Heart right ventricle (tissue), 16 donors: ENCODE results near the gene TAP2. TPM values are rescaled to one million over a fixed set of nuclear protein-coding genes. Genes with fewer than 3 reads are reported as not detected.

ENCODE experiments used
- ATAC-seq, 8 donors: fragments of 200-7000 bp; cut with Tn5 transposase; one replicate each; pipeline ENCODE4 v1.9.1; 2020; ENCODE audit warnings: mild to moderate bottlenecking in 8 of 8, moderate library complexity in 8 of 8, moderate number of reproducible peaks in 1 of 8
- DNase-seq, 2 donors: peaks; one replicate each; pipeline ENCODE4 v3.0.0-alpha.2; 2020
- H3K27ac ChIP-seq, 10 donors: fragments of 200-600 bp; sonication (generic) in 2 of 10; one replicate each; pipeline versions ENCODE4 v1.5.0 to v1.8.0; 2020 to 2022; ENCODE audit warnings: mild to moderate bottlenecking in 3 of 10
- H3K27me3 ChIP-seq, 7 donors: fragments of 200-600 bp; one replicate each; pipeline ENCODE4 v1.8.0; 2021 to 2022; ENCODE audit warnings: mild to moderate bottlenecking in 2 of 7
- H3K36me3 ChIP-seq, 9 donors: fragments of 200-600 bp; sonication (generic) in 1 of 9; one replicate each; pipeline versions ENCODE4 v1.5.0 to v1.8.0; 2020 to 2022; ENCODE audit warnings: mild to moderate bottlenecking in 2 of 9
- H3K4me1 ChIP-seq, 9 donors: fragments of 200-600 bp; sonication (generic) in 1 of 9; one replicate each; pipeline versions ENCODE4 v1.5.0 to v1.8.0; 2020 to 2022; ENCODE audit warnings: mild to moderate bottlenecking in 4 of 9
- H3K4me3 ChIP-seq, 10 donors: fragments of 200-600 bp; sonication (generic) in 2 of 10; one replicate each; pipeline versions ENCODE4 v1.5.0 to v1.8.0; 2020 to 2022; ENCODE audit warnings: mild to moderate bottlenecking in 7 of 10, moderate library complexity in 2 of 10
- H3K9me3 ChIP-seq, 11 donors: fragments of 200-600 bp in 10 of 11; sonication (generic) in 2 of 11; one replicate each; pipeline versions ENCODE4 v1.5.0 to v1.8.0; 2013 to 2022; ENCODE audit warnings: mild to moderate bottlenecking in 2 of 11, control low read depth in 1 of 11, moderate library complexity in 1 of 11
- CTCF ChIP-seq, 9 donors: fragments of 200-600 bp; sonication (generic) in 2 of 9; IDR thresholded peaks; one replicate each; pipeline versions ENCODE4 v1.5.0 to v1.8.0; 2021 to 2022; ENCODE audit warnings: antibody characterized with exemption in 9 of 9, mild to moderate bottlenecking in 5 of 9, moderate library complexity in 1 of 9
- WGBS, 2 donors: extraction: QIAGEN DNeasy Blood & Tissue Kit; methylation state at CpG; one replicate each; pipeline ENCODE4 v1.1.7; 2013; ENCODE audit warnings: inconsistent platforms in 1 of 2; 5-methylcytosine and 5-hydroxymethylcytosine counted together
- intact Hi-C, 10 donors: fragments of 100-400 bp; cut with DNase I; formaldehyde crosslinking; loops; one replicate each; pipeline versions ENCODE4 v1.11.1 to v1.14.2; 2022
- polyA plus RNA-seq, 2 donors: library from polyadenylated mRNA; stranded (reverse); fragments of 200-250 nt; gene quantifications; one replicate each; pipeline ENCODE4 v1.2.3, GENCODE V29; 2013
- total RNA-seq, 10 donors: library from RNA; stranded (reverse); fragmentation: NEBNext Ultra II Directional in 3 of 10; extraction: Animal tissue kit (Norgen Biotek cat#: 25700) in 3 of 10; gene quantifications; one replicate each; pipeline versions ENCODE4 v1.2.1 to v1.2.4, GENCODE V29; 2021 to 2023
- donor health status: Arrhythmogenic right ventricular cardiomyopathy.
- donor health status: ischemic (EF 13 %, LVEDD 7.1; RV severe dilation, severe dysfunction).
- donor health status: healthy with polysubstance abuse.
- donor health status: DM: no; HTN: yes; CAD: no.
- donor health status: DM: no; HTN: no; CAD: no.
- donor health status: ischemic (EF 25% LVEDD 6.9; RV normal size, moderate dysfunction).
- donor health status: ischemic (EF 25% LVEDD 5.7; RV mildly dilated, moderate dysfunction).
- donor health status: healthy.
- donor health status: DM: yes; HTN: yes; CAD: no.
- donor health status: Ischemic cardiomyopathy.
- donor health status: ischemic (EF 35%, LVEDD 5.7; RV mildly dilated, moderate dysfunction).
- donor health status: nonischemic (EF 11% LVEDD 7.7; RV severe dilation, severe dysfunction).
- donor health status: DM: yes; HTN: yes; CAD: no.
- donor health status: PGD.
- donor health status: ischemic (EF 29% LVEDD 5.4; RV normal size, mild dysfunction).
- donor health status: nonischemic (EF 23%, LVEDD 6.1; RV moderate dilation, normal function).

Gene TAP2
- total and polyA plus RNA-seq, 12 donors, result 8.8 to 92.1 (median 13.5) TPM

GRCh38 chr6:32860674-32861073, 22.1 kb upstream of the TAP2 start:
- Histone ChIP-seq H3K27ac (no peak overlapping the region), H3K9me3 (no peaks in the 10 kb centered on the region), H3K4me1 (peaks cover 0 to 46% (median 5%) of the 10 kb centered on the region in 9 donors), H3K4me3 (no peak overlapping the region), H3K27me3 (no peaks in the 10 kb centered on the region), H3K36me3 (peaks cover 0 to 73% (median 18%) of the 10 kb centered on the region in 9 donors)
- no peak for ATAC-seq
- TF ChIP-seq CTCF (IDR thresholded peaks at IDR 0.05), result no peak
- 85 to 93% methylated on average over 1 of the region's 1 CpG for WGBS, 2 donors
- intact Hi-C loops, result loop anchor here in 6 of 10 donors (5.0 to 10.0 kb wide), 2 partner anchors 33 to 446 kb away; no protein-coding TSS in a partner anchor
- no peak for DNase-seq

GRCh38 chr6:32858194-32858593, 19.7 kb upstream of the TAP2 start:
- 81 to 87% methylated on average over 5 of the region's 5 CpGs for WGBS, 2 donors
- no peak overlapping the region for H3K4me3 ChIP-seq
- H3K27me3 ChIP-seq, result no peaks in the 10 kb centered on the region
- H3K9me3 ChIP-seq, result no peaks in the 10 kb centered on the region
- no peak for DNase-seq
- ATAC-seq, result no peak
- peaks cover 0 to 57% (median 14%) of the 10 kb centered on the region in 9 donors for H3K4me1 ChIP-seq
- intact Hi-C loops, result no loop called here
- H3K36me3 ChIP-seq, result peaks cover 0 to 63% (median 18%) of the 10 kb centered on the region in 9 donors
- no peak overlapping the region for H3K27ac ChIP-seq
- no peak for TF ChIP-seq CTCF (IDR thresholded peaks at IDR 0.05)

- DNase-seq (no peak), ATAC-seq (no peak)
- no peak overlapping the region for H3K4me3 ChIP-seq
- peaks cover 0 to 59% (median 18%) of the 10 kb centered on the region in 9 donors for H3K4me1 ChIP-seq
- TF ChIP-seq CTCF (IDR thresholded peaks at IDR 0.05), result no peak
- H3K9me3 ChIP-seq, result no peaks in the 10 kb centered on the region
- peaks cover 0 to 62% (median 18%) of the 10 kb centered on the region in 9 donors for H3K36me3 ChIP-seq
- WGBS, 2 donors, result 71 to 80% methylated on average over 14 of the region's 14 CpGs
- no peaks in the 10 kb centered on the region for H3K27me3 ChIP-seq
- H3K27ac ChIP-seq, result no peak overlapping the region
- intact Hi-C loops, result loop anchor here in 1 of 10 donors (2.0 kb wide), 1 partner anchor 17 kb away; no protein-coding TSS in a partner anchor
Measured at GRCh38 chr6:32857156-32857891, 18.8 kb upstream of the TAP2 start.

GRCh38 chr6:32855467-32856174, 17.1 kb upstream of the TAP2 start:
- Histone ChIP-seq H3K36me3 (peaks cover 0 to 62% (median 27%) of the 10 kb centered on the region in 9 donors), H3K27me3 (no peaks in the 10 kb centered on the region), H3K4me1 (peaks cover 0 to 64% (median 28%) of the 10 kb centered on the region in 9 donors), H3K9me3 (no peaks in the 10 kb centered on the region), H3K4me3 (peak overlapping the region in 6 of 10 donors; percentile 67 to 97 (median 94)), H3K27ac (peak overlapping the region in 8 of 10 donors; percentile 21 to 99 (median 98))
- DNase-seq (no peak), ATAC-seq (no peak)
- intact Hi-C loops, result loop anchor here in 2 of 10 donors (2.0 kb wide), 2 partner anchors 15 to 17 kb away; partner anchors contain the start of gene TAP2 (in 1 of the 2)
- WGBS, 2 donors, result 79 to 90% methylated on average over 8 of the region's 8 CpGs
- no peak for TF ChIP-seq CTCF (IDR thresholded peaks at IDR 0.05)
